Anterior cingulate cortex (tissue), 58 donors: ENCODE measurements around the gene EMX2.

Source experiments
- DNase-seq, 58 donors: peaks; one replicate each; lab custom pipeline; 2025; lab: John Stamatoyannopoulos, UW

EMX2 gene

GRCh38 chr10:117543225-117544003 is 868 bp downstream of the EMX2 start:
- DNase-seq = no peak

- no peak for DNase-seq
These were observed 1.6 kb downstream of the EMX2 start for GRCh38 chr10:117544004-117544701.

- no peak for DNase-seq
These were observed 2.2 kb downstream of the EMX2 start for GRCh38 chr10:117544711-117545140.

GRCh38 chr10:117545141-117546019 is 2.8 kb downstream of the EMX2 start:
- no peak for DNase-seq

- no peak for DNase-seq
These were observed 3.6 kb downstream of the EMX2 start for GRCh38 chr10:117546020-117546580.

- DNase-seq = peak in 7 of 58 donors; percentile 21 to 56 (median 40)
These were observed 4.1 kb downstream of the EMX2 start for GRCh38 chr10:117546581-117547015.

- no peak for DNase-seq
These were observed 4.6 kb downstream of the EMX2 start for GRCh38 chr10:117547016-117547715.

- DNase-seq = no peak
These were observed 5.4 kb downstream of the EMX2 start for GRCh38 chr10:117547716-117548668.

GRCh38 chr10:117549100-117549585 is 6.6 kb downstream of the EMX2 start:
- DNase-seq = no peak

- DNase-seq = no peak
These were observed 7.5 kb downstream of the EMX2 start for GRCh38 chr10:117550076-117550475.

- DNase-seq = no peak
These were observed 8.2 kb downstream of the EMX2 start for GRCh38 chr10:117550599-117551329.

GRCh38 chr10:117551330-117552155 is 9.0 kb downstream of the EMX2 start:
- no peak for DNase-seq

GRCh38 chr10:117552156-117552631 is 9.6 kb downstream of the EMX2 start:
- DNase-seq = peak in 49 of 58 donors; percentile 16 to 86 (median 63)

GRCh38 chr10:117552701-117553141 is 10.2 kb downstream of the EMX2 start:
- no peak for DNase-seq

GRCh38 chr10:117553142-117553814 is 10.7 kb downstream of the EMX2 start:
- DNase-seq = no peak

- DNase-seq = no peak
These were observed 11.2 kb downstream of the EMX2 start for GRCh38 chr10:117553815-117554172.
